Progenitor cell of endocrine pancreas (in vitro differentiated cells): ENCODE data around the gene RIPOR2. TPM values are rescaled to one million over a fixed set of nuclear protein-coding genes. Genes with fewer than 3 reads are reported as not detected.

Experiments
- DNase-seq: peaks from one replicate; pipeline ENCODE4 v3.0.0; 2021; ENCODE audit warnings: low spot score; ENCODE audit not compliant: unreplicated experiment
- H3K27ac Mint-ChIP-seq: 2 replicates; pipeline ENCODE4 v1.8.0; 2021; ENCODE audit warnings: mild to moderate bottlenecking, moderate library complexity, mixed read lengths
- H3K27me3 Mint-ChIP-seq: 2 replicates; pipeline ENCODE4 v1.8.0; 2021; ENCODE audit warnings: mixed read lengths
- H3K36me3 Mint-ChIP-seq: 2 replicates; pipeline ENCODE4 v1.8.0; 2022; ENCODE audit warnings: mixed read lengths; ENCODE audit not compliant: insufficient read depth
- H3K4me1 Mint-ChIP-seq: 2 replicates; pipeline ENCODE4 v1.8.0; 2021; ENCODE audit warnings: low read depth, mixed read lengths
- H3K4me3 Mint-ChIP-seq: 2 replicates; pipeline ENCODE4 v1.8.0; 2021; ENCODE audit warnings: low read depth, mild to moderate bottlenecking, moderate library complexity, mixed read lengths
- H3K9me3 Mint-ChIP-seq: 2 replicates; pipeline ENCODE4 v1.8.0; 2021; ENCODE audit warnings: low read depth, mixed read lengths
- total RNA-seq: library from RNA; stranded (reverse); gene quantifications from 2 replicates; pipeline ENCODE4 v1.2.1, GENCODE V29; 2021
- TF ChIP-seq, protein P1 (sequence below): fragments of 200-600 bp; sonication (generic); IDR thresholded peaks from one replicate; pipeline ENCODE4 v1.5.0; 2021; ENCODE audit warnings: antibody characterized with exemption, mild to moderate bottlenecking; ENCODE audit not compliant: unreplicated experiment

RIPOR2 gene
- total RNA-seq, 1 donor from 2014 or later, result 2.2 TPM

DNA sequence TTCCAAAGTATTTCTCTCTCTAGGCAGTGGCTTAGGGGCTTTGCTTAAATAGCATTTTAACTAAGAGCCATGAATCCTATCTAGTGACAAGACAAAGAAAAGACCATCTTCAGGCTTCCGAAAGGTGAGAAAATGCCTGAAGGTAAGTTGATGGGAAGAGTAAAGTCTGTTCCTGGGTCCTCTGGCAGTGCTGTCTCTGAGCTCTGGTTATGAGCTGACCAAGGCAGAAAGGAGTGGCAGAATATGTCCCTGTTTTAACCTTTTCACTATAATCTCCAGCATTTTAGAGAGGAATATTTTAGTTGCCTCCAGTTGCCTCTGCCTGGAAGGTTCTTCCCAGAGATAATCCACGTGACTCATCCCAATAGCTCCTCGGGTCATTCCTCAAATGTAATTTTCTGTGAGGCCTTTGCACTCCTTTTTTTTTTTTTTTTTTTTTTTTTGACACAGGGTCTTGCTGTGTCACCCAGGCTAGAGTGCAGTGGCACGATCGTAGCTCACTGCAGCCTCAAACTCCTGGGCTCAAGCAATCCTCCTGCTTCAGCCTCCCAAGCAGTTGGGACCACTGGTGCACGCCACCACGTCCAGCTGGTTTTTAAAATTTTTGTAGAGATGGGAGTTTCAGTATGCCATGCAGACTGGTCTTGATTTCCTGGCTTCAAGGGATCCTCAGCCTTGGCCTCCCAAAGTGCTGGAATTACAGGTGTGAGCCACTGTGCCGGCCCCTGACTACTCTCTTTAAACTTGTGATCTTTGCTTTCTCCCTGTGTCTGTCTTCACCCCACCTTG is 133.3 kb downstream of the RIPOR2 start:
- Mint-ChIP-seq H3K27me3 (no peaks in the 10 kb centered on the region), H3K9me3 (no peaks in the 10 kb centered on the region), H3K4me3 (no peak overlapping the region), H3K36me3 (no peaks in the 10 kb centered on the region), H3K4me1 (peaks cover 12% of the 10 kb centered on the region), H3K27ac (peak overlapping the region; percentile 87)
- TF ChIP-seq, protein P1, sequence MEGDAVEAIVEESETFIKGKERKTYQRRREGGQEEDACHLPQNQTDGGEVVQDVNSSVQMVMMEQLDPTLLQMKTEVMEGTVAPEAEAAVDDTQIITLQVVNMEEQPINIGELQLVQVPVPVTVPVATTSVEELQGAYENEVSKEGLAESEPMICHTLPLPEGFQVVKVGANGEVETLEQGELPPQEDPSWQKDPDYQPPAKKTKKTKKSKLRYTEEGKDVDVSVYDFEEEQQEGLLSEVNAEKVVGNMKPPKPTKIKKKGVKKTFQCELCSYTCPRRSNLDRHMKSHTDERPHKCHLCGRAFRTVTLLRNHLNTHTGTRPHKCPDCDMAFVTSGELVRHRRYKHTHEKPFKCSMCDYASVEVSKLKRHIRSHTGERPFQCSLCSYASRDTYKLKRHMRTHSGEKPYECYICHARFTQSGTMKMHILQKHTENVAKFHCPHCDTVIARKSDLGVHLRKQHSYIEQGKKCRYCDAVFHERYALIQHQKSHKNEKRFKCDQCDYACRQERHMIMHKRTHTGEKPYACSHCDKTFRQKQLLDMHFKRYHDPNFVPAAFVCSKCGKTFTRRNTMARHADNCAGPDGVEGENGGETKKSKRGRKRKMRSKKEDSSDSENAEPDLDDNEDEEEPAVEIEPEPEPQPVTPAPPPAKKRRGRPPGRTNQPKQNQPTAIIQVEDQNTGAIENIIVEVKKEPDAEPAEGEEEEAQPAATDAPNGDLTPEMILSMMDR, result no peak
- no peak for DNase-seq

DNA sequence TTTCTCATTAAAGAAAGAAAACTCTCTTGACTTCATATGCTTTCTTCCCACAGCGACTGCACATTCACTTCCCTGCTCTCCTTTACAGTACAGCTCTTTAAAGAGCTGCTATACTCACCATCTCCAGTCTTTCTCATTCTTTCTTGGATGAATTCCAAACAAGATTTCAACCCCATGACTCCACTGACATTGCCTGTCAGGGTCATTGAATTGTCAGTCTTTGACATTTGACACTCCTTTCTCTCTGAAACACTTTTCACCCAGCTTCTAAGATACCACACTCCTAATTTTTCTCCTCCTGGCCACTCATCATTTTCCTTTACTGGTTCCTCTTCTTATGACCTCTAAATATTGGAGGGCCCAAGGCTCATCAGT is 136.2 kb downstream of the RIPOR2 start:
- TF ChIP-seq, protein P1, result no peak
- Mint-ChIP-seq H3K9me3 (no peaks in the 10 kb centered on the region), H3K27ac (peak overlapping the region; percentile 45), H3K4me3 (no peak overlapping the region), H3K36me3 (no peaks in the 10 kb centered on the region), H3K4me1 (peaks cover 12% of the 10 kb centered on the region), H3K27me3 (no peaks in the 10 kb centered on the region)
- DNase-seq, result no peak

DNA sequence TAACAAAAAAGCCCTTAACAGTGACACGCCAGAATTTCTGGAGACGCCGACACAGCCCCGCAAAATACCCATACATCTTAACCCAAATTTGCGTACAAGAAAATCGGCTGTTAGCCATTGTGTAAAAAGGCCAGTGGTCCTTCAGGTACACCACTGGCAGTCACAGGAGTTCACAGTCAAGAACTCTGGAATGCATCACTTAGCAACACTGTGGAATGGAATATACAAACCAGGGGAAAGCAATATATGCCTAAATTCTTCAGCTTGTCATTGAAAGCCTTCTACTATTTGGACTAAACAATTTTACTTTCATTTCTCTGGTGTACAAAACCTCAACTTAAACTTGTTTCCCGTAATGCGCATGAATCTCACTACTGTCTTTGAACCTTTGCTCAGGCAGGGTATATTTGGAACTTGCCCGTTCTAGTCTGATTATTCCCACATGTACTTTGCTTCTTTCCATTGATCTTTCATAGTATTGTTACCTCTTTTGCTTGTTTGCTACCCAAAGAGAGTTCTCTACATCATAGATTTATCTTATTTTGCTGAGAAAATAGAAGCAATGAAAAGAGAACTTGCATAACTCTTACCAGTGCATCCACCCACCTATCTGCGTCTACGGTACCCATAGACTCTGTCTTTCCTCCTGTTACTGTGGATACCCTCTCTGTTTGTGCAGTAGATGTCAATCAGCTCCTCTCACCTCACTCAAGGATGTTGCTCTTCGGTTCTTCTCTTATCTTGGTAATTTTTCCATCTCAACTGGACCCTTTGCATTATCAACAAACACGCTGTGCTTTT is 136.8 kb downstream of the RIPOR2 start, which contains the start of gene ARMH2:
Gene ARMH2, minus strand, starts transcription at position 178 of the 801 bp plus-strand sequence. Its CDS starts 60 bp downstream, at position 118.
- Mint-ChIP-seq H3K27ac (peak within 1 kb of the TSS; percentile 45), H3K4me3 (no peak within 1 kb of the TSS), H3K36me3 (no peaks in the 10 kb centered on the region), H3K9me3 (no peaks in the 10 kb centered on the region), H3K4me1 (peaks cover 12% of the 10 kb centered on the region), H3K27me3 (no peaks in the 10 kb centered on the region)
- TF ChIP-seq, protein P1, result no peak
- DNase-seq, result no peak

DNA sequence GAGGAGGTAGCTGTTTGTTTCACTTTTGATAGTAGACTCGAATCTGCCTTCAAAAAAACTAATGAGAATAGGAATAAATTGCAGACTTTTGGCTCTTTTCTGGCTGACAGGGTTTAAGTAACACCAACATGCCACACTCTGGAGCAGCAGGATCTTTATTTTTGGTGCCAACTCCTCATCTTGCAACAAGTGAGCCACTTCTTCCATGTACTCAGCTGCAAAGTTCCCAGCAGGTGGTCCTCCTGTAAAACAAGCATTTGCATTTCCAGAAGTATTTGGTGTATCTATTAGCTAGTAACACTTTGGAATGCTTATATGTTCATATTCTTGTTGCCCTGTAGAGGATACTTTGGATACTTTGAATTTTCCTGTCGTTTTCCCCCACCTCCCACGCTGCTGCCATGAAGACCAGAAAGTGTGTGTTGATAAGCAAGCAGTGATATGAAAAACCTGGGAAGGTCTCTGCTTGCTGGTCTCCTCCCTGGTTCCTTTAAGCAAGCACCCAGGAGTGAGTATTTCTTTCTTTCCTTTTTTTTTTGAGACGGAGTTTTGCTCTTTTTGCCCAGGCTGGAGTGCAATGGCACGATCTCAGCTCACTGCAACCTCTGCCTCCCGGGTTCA is 138.1 kb downstream of the RIPOR2 start:
- H3K36me3 Mint-ChIP-seq, result no peaks in the 10 kb centered on the region
- H3K27me3 Mint-ChIP-seq, result no peaks in the 10 kb centered on the region
- TF ChIP-seq, protein P1, result no peak
- no peak overlapping the region for H3K27ac Mint-ChIP-seq
- no peak for DNase-seq
- H3K9me3 Mint-ChIP-seq, result no peaks in the 10 kb centered on the region
- no peak overlapping the region for H3K4me3 Mint-ChIP-seq
- peaks cover 9% of the 10 kb centered on the region for H3K4me1 Mint-ChIP-seq
